DMS153 treated with DMSO at 0.1 percent for 48 hours (cell line): ENCODE results near the gene THOC3.
"Not testable (repeated sequence)": the region's sequence is repeated elsewhere in the genome, so short reads cannot be mapped to it uniquely, and the experiment has no call there.

ENCODE experiments used
- DNase-seq: peaks from one replicate; lab custom pipeline; 2025; ENCODE audit not compliant: unreplicated experiment; lab: John Stamatoyannopoulos, UW

THOC3 gene

DNA sequence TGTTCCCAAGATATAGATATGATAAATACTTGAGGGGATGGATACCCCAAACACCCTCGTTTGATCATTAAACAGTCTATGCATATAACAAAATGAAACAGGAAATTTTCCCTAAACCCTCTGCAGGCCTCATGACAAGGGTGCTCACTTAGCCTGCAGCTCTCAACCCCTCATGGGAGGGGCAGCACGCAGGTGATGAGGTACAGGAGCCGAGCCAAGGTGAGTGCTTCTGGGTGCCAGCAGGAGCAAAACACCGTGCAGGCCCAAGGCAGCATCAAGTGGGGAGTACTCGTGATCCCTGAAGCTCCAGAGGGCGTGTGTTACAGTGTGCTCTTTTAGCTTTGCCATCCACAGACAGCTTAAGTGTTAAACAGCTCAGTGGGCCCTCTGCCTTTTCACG is 24.9 kb downstream of the THOC3 start:
- not testable (repeated sequence) for DNase-seq

DNA sequence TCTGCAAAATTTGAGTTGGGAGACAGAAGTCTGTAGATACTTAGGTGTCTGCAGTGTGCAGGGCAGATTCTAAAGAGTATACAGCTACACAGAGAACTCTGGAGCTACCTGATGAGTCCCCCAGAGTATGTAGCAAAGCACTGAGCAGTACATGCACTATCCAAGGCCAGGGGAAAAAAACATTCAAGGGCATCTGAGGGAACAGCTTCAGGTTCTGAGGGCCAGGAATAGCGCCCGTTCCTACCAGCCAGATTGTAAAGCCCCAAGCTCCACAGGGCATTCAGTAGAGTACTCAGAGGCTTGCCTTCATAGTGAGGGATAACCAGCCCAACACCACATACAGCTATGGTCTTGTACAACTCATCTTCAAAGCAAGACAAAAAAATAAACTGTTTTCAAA is 27.5 kb downstream of the THOC3 start:
- DNase-seq: not testable (repeated sequence)

DNA sequence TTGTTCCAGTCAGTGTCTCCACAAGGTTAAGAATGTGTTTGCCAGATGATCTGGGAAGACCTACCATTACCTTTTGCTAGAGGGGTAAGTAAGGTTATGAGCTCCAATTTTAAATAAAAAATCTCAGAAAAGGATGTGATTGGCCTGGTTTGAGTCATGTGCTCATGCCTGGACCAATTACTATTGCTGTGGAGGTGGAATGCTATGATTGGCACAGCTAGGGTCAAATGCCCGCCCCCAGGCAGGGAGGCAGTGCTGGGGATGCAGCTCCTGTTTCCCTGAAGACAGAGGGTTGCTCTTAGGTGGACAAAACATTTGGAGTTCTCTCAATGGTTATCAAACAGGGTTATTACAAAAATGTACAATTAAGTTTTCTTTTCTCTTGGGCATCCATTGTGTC is 29.6 kb downstream of the THOC3 start:
- DNase-seq: not testable (repeated sequence)

DNA sequence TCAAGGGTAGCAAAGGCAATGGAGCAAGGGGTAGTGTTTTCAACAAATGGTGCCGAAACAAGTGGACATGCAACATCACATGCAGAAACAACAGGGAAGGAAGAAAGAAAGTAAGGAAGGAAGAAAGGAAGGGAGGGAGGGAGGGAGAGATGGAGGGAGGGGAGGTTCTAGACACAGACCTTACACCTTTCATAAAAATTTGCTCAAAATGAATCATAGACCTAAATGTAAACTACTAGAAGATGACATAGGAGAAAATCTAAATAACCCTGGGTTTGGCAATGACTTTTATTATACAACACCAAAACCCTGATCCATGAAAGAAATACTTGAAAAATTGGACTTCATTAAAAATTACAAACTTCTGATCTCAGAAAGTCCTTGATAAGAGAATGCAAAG is 39.4 kb downstream of the THOC3 start:
- not testable (repeated sequence) for DNase-seq

DNA sequence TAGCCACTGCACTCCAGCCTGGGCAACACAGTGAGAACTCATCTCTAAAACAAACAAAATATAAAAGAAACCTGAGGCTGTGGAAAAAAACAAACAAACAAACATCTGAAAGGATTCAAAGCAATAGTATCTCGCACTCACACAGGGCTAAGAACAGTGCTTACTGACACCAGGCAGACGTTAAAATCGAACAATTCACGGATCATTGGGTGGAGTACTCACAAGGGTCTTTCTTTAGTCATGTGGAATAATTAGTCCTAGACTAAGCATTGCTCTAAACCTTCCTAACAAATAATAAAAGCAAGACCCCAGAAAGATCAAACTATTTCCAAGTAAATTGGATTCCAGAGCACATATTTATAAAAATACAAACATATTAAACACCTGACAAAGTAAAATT is 43.0 kb downstream of the THOC3 start:
- DNase-seq: not testable (repeated sequence)

DNA sequence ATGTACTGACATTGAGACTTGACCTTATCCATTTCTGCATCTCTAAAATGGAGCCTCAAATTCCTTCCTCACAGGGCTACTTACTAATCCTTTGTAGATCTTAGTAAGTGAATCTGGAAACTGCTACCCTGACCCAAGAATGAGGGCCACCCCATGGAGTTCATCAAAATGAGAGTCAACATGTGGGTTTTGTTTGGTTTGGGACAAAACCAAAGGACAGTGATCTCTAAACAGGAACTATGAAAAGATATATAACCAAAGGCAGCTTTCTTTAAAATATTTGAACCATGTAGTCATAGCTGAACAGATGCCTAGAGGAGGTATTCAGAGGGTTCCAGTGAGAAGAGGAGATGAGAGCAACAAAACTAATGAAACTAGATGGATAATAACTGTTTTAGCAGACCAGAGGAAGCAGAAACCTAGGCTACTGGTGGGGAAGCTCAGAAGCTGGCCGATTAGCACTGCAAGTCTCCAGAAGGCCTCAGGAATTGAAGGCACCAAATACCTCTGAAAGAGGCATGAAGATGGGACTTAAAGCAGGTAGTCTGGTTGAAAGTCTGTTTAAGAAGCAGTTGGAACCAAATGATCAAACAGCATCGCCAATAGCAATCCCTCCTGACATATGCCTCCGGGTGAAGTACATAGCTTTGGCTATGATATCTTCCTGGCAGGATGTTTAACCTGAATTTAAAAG is 45.8 kb downstream of the THOC3 start:
- no peak for DNase-seq

DNA sequence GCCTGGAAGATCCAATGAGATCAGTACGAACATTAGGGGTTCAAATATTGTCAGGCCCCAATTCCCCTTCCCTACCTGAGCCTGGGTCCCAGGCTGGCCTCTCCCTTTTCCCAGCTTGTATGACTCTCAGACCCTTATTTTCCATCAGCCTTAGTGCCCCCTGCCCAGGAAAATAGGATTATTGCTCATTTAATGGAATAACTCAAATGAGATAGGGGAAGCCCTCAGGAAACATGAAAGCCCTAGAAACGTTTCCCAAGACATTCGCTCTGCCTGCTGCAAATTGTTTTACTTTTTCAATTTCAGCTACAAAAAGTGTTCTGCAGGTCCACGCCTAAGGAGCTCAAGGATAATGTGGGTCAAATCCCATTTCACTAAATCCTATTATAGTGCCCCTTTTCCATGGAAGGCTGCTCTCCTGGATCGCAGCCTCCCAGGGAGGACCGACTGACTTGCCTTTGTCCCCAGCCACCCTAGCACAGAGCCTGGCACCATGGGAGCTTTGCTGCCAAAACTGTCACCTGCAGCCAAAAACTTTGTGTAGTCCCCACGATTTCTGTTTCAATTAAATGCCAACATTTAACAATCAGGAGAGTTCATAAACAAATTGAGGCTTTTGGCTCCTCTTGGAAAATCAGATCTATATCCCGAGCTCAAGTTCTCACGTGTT is 46.9 kb downstream of the THOC3 start:
- DNase-seq: no peak

DNA sequence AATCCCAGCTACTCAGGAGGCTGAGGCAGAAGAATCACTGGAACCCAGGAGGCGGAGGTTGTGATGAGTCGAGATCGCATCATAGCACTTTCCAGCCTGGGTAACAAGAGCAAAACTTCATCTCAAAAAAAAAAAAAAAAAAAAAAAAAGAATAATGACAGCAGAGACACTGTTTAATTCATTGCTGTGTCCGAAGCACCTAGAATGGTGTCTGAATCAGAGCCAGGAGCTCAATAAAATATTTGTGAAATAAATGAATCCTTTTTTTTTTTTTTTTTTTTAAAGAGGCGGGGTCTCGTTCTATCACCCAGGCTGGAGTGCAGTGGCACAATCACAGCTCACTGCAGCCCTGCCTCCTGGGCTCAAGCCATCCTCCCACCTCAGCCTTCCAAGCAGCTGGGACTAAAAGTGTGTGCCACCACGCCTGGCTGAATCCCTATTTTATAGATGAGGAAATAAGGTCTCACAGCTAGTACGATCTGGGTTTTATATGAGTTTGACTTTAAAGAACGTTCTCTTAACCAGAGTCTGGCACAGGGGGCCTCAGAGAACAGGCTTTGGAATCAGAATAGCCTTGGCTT is 47.8 kb downstream of the THOC3 start:
- no peak for DNase-seq

DNA sequence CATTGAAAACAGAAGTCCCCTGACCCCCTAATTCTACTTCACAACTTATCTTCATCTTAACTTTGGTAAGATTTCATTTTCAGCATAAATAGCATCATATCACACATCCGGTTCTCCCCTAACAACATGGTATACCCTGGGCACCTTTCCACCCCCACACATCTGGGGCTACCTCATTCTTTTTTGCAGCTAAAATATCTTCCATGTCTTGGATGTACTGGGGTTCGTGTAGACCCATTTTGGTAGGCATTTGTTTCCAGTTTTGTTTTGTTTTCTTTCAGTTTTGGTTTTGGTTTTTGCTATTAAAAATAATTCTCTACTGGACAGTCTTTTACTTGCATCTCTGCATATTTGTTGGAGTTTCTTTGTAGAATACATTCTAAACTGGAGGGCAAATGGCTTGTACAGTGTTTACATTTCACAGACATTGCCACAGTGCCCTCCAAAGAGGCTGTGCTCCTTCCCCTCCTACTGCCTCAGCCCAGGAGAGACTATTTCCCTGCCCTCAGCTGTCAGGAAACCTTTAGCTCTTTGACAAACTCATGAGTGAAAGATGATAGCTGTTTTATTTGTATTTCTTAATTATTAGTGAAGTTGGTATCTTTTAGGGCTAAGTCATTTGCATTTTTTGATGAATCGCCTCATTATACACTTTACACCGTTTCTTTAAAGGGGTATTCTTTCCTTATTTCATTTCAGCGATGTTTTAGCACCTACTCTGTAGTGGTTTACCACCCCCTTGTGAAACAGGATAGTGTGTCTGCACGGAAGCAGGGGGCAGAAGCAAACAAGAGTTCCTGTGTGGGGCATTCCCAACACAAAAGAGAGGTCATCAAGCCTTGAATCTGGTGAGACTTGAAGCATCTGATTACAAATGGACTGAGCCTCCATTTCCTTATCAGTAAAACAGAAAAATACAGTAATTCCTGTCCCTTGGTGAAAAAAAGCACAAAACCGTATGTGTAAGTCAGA is 52.8 kb downstream of the THOC3 start:
- not testable (repeated sequence) for DNase-seq

DNA sequence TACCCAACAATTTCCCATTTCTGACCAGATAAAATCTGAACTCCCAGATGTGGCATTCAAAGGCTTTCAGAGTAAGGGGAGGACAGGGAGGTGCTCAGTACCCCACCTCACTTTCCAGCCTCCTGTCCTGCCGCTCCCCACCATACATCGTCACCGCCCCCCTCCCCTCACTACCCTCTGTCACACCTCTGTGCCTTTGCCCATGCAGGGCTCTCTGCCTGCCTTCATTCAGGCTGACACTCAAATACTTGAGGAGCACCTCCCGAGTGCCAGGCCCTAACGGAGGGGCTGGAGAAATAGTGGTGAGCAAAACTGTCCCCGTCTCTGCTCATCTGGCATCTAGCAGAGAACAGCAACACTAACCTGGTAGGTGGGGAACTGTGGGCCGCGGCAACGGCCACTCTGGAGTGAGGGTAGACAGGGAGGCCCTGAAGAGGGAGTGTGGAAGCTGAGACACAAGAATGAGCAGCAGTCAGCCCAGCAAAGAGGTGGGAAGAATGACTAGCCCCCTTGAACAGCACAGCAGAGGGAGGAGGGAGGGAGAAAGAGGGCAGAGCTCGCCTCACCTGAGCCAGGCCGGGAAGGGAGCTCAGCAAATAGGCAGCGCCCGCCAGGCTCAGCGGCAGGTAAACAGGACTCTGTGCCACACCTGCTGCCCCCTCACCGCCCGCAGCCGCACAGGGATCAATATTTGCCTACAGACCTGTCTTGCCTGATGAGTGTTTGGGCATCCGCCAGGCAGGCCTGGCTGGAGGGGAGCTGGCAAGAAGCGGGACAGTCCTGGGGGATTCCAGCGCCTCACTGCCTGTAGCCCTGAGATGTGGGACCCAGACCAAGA is 54.1 kb downstream of the THOC3 start:
- DNase-seq: not testable (repeated sequence)

DNA sequence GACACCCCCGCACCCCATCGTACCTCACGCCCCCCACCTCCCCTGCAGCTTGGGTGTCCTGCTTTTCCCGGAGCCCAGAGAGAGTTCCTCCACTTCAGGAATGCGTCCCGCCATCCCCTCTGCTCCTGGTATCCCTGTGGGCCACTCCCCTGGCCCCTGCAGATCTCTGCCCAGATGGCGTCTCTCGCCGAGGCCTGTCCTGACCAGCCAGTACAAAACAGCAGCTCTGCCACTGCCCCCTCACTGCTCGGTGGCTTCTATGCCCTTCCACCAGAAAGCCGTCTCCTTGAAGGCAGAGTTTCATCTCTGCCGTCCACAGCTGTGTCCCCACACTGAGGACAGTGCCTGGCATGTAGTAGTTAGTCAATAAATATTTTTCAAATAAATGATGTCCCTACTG is 58.0 kb downstream of the THOC3 start:
- not testable (repeated sequence) for DNase-seq
